Ascending aorta (tissue), 2 donors: ENCODE measurements around the gene ZNF583. TPM values are rescaled to one million over a fixed set of nuclear protein-coding genes. Genes with fewer than 3 reads are reported as not detected.

Experiments used
- DNase-seq, 2 donors: peaks; one replicate each; pipeline ENCODE4 v3.0.0-alpha.2; 2019; ENCODE audit warnings: low spot score in 2 of 2
- H3K27ac ChIP-seq, 2 donors: fragments of 200-600 bp; sonication (generic); one replicate each; pipeline ENCODE4 v1.5.1; 2016 to 2017; ENCODE audit warnings: mild to moderate bottlenecking in 1 of 2
- H3K27me3 ChIP-seq: fragments of 200-600 bp; sonication (generic); one replicate; pipeline ENCODE4 v1.5.1; 2017
- H3K36me3 ChIP-seq, 2 donors: fragments of 200-600 bp; sonication (generic); one replicate each; pipeline ENCODE4 v1.5.1; 2016
- H3K4me1 ChIP-seq, 2 donors: fragments of 200-600 bp; sonication (generic); one replicate each; pipeline ENCODE4 v1.5.1; 2016 to 2017; ENCODE audit warnings: mild to moderate bottlenecking in 1 of 2
- H3K4me3 ChIP-seq, 2 donors: fragments of 200-600 bp; sonication (generic); one replicate each; pipeline ENCODE4 v1.5.1; 2016 to 2017; ENCODE audit warnings: mild to moderate bottlenecking in 1 of 2
- H3K9me3 ChIP-seq, 2 donors: fragments of 200-600 bp; sonication (generic); one replicate each; pipeline ENCODE4 v1.5.1; 2016
- intact Hi-C: fragments of 100-400 bp; cut with DNase I; formaldehyde crosslinking; loops from one replicate; pipeline ENCODE4 v1.15.1; 2023
- total RNA-seq: library from RNA; depleted of rRNA; stranded (reverse); fragments of >200 nt; gene quantifications from one replicate; pipeline ENCODE4 v1.1.0, GENCODE V29; 2016
- TF ChIP-seq, protein P1 (sequence below), 3 experiments: fragments of 200-600 bp in 2 of 3; fragments of 450-650 bp in 1 of 3; sonication (generic) in 2 of 3; IDR thresholded peaks; one replicate each; pipeline ENCODE4 v1.5.1; 2016 to 2019; ENCODE audit warnings: antibody characterized with exemption in 3 of 3, mild to moderate bottlenecking in 1 of 3, moderate library complexity in 1 of 3

The ZNF583 gene
- total RNA-seq, 1 donor from 2014 or later, result 0.21 TPM

DNA sequence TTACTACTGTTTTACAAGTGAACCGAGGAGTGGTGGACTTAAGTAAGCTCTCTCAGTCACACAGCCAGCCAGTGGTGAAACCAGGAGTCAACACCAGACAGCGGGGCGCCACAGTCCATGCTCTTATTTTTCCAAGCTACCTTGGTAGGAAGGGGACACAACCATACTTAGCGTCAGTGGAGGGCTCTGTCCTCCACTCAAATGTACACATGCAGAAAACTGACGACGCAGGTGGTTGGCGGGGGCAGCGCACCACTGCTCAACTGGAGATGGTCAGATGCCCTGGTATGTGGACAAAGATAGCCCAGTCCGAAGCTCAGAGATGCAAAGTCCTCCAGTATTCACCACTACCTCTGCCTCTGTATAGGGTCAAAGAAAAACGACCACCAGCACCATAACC, 72.0 kb downstream of the ZNF583 start:
- intact Hi-C loops, result loop anchor here (2.0 kb wide), 3 partner anchors 33 to 83 kb away; partner anchors contain the start of genes ZFP28 and ZNF582
- Histone ChIP-seq H3K9me3 (peaks cover 35 to 76% of the 10 kb centered on the region in 2 donors), H3K4me1 (peaks cover 0 to 7% of the 10 kb centered on the region in 2 donors), H3K36me3 (peaks cover 6 to 12% of the 10 kb centered on the region in 2 donors), H3K27ac (no peak overlapping the region), H3K27me3 (no peaks in the 10 kb centered on the region), H3K4me3 (peak overlapping the region in 1 of 2 donors; percentile 80)
- no peak for DNase-seq
- TF ChIP-seq, protein P1, sequence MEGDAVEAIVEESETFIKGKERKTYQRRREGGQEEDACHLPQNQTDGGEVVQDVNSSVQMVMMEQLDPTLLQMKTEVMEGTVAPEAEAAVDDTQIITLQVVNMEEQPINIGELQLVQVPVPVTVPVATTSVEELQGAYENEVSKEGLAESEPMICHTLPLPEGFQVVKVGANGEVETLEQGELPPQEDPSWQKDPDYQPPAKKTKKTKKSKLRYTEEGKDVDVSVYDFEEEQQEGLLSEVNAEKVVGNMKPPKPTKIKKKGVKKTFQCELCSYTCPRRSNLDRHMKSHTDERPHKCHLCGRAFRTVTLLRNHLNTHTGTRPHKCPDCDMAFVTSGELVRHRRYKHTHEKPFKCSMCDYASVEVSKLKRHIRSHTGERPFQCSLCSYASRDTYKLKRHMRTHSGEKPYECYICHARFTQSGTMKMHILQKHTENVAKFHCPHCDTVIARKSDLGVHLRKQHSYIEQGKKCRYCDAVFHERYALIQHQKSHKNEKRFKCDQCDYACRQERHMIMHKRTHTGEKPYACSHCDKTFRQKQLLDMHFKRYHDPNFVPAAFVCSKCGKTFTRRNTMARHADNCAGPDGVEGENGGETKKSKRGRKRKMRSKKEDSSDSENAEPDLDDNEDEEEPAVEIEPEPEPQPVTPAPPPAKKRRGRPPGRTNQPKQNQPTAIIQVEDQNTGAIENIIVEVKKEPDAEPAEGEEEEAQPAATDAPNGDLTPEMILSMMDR (IDR thresholded peaks at IDR 0.05), result no peak

Other genes starting within 250 kb of the ZNF583 start
- gene GALP, start 228.3 kb upstream of the ZNF583 start, total RNA-seq, result not detected
- gene ZSCAN5B, start 206.5 kb upstream of the ZNF583 start, total RNA-seq, result not detected
- not detected for gene ZSCAN5C, start 202.1 kb upstream of the ZNF583 start, total RNA-seq
- not detected for gene EDDM13, start 131.6 kb upstream of the ZNF583 start, total RNA-seq
- gene ZSCAN5A, start 89.5 kb upstream of the ZNF583 start, total RNA-seq, result 13.3 TPM
- 0.43 TPM for gene ZNF582, start 10.8 kb upstream of the ZNF583 start, total RNA-seq
- 2.2 TPM for gene ZNF667, start 73.0 kb downstream of the ZNF583 start, total RNA-seq
- gene ZNF471, start 103.5 kb downstream of the ZNF583 start, total RNA-seq, result 4.8 TPM
- gene ZFP28, start 134.6 kb downstream of the ZNF583 start, total RNA-seq, result 20.1 TPM
- gene ZNF470, start 163.1 kb downstream of the ZNF583 start, total RNA-seq, result 0.21 TPM
- gene ZNF71, start 191.0 kb downstream of the ZNF583 start, total RNA-seq, result 30.5 TPM
- gene SMIM17, start 238.8 kb downstream of the ZNF583 start, total RNA-seq, result not detected